ENCODE results near the gene ARHGAP35.

GRCh38 chr19:46906221-46906620 lies 45.4 kb downstream of the ARHGAP35 start:
- no peak for TF ChIP-seq POLR2A (IDR thresholded peaks at IDR 0.05; ENCODE audit: low read depth, low read length)
- no peak for TF ChIP-seq JUN (IDR thresholded peaks at IDR 0.05; ENCODE audit: borderline replicate concordance, insufficient read depth, insufficient read length, low read depth)
- no peak for TF ChIP-seq CTCF (IDR thresholded peaks at IDR 0.05; ENCODE audit: extremely low read depth in 1 of 2, insufficient read depth in 1 of 2, low read depth in 1 of 2, low read length in 2 of 2)
- TF ChIP-seq EZH2 (IDR thresholded peaks at IDR 0.05; ENCODE audit: borderline replicate concordance, low read depth, low read length, severe bottlenecking) = no peak
- no peak for TF ChIP-seq POLR2AphosphoS5 (IDR thresholded peaks at IDR 0.05; ENCODE audit: insufficient read depth, low read depth, low read length)
- TF ChIP-seq GATA2 (IDR thresholded peaks at IDR 0.05; ENCODE audit: insufficient read depth, insufficient read length, low read depth, low read length) = no peak
- TF ChIP-seq FOS (IDR thresholded peaks at IDR 0.05; ENCODE audit: borderline replicate concordance, insufficient read depth, low read length) = no peak
- no peak for TF ChIP-seq MAX (IDR thresholded peaks at IDR 0.05; ENCODE audit: insufficient read depth, insufficient read length)
- TF ChIP-seq MYC (IDR thresholded peaks at IDR 0.05; ENCODE audit: low read depth, low read length) = no peak
